B cell (primary cell): ENCODE data around the gene OR2C3.

ENCODE experiments used
- CTCF ChIP-seq: fragments of 200-600 bp; IDR thresholded peaks from one replicate; pipeline ENCODE4 v1.8.0; 2022; ENCODE audit warnings: antibody characterized with exemption, mild to moderate bottlenecking
- EZH2 ChIP-seq: IDR thresholded peaks from 2 replicates; pipeline ENCODE4 v1.6.1; 2012; ENCODE audit warnings: borderline replicate concordance, low read depth, mild to moderate bottlenecking, moderate library complexity, low read length; ENCODE audit not compliant: insufficient read depth, poor library complexity, severe bottlenecking

DNA sequence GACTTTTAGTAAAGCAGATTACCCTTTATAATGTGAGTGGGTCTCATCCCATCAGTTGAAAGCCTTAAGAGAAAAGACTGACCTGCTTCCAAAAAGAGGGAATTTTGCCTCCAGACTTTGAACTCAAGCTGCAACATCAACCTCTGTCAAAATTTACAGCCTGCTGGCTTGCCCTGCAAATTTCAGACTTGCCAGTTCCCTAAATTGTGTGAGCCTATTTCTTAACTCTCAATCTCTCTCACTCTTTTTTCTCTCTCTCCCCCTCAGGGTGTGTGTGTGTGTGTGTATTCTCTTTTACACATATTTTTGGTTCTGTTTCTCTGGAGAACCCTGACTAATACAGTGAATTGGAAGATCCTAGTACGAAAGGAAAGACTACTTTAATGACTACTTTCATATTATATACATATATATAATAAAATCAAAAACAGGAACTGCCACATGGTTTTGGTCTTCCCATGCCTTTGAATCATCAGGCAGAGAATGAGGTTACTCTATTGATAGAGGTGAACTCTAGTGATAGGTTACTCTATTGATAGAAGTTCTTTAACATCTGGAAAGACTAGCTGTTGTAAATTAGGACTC lies 6.4 kb downstream of the OR2C3 start:
- TF ChIP-seq CTCF: no peak
- TF ChIP-seq EZH2: no peak
